GM21717 (cell line): ENCODE measurements around the gene HIBADH.

ENCODE experiments used
- ATAC-seq: cut with Tn5 transposase; IDR thresholded peaks from one replicate; pipeline ENCODE4 v1.9.1; 2021; ENCODE audit warnings: mild to moderate bottlenecking, moderate library complexity; ENCODE audit not compliant: unreplicated experiment

The HIBADH gene

GRCh38 chr7:27553273-27553672, 109.4 kb downstream of the HIBADH start:
- no peak for ATAC-seq

GRCh38 chr7:27551803-27552400, 110.8 kb downstream of the HIBADH start:
- ATAC-seq = no peak

- no peak for ATAC-seq
These were observed 113.1 kb downstream of the HIBADH start for GRCh38 chr7:27549606-27550005.

- ATAC-seq = no peak
These were observed 114.4 kb downstream of the HIBADH start for GRCh38 chr7:27548304-27548703.

GRCh38 chr7:27547401-27547800, 115.3 kb downstream of the HIBADH start:
- no peak for ATAC-seq

- no peak for ATAC-seq
These were observed 116.1 kb downstream of the HIBADH start for GRCh38 chr7:27546610-27547009.

GRCh38 chr7:27535795-27536194, 126.9 kb downstream of the HIBADH start:
- no peak for ATAC-seq

- no peak for ATAC-seq
These were observed 129.0 kb downstream of the HIBADH start for GRCh38 chr7:27533652-27534081.

GRCh38 chr7:27532314-27532713, 130.4 kb downstream of the HIBADH start:
- no peak for ATAC-seq

GRCh38 chr7:27527348-27527714, 135.4 kb downstream of the HIBADH start:
- no peak for ATAC-seq

GRCh38 chr7:27526611-27527347, 135.9 kb downstream of the HIBADH start:
- no peak for ATAC-seq

GRCh38 chr7:27526131-27526530, 136.6 kb downstream of the HIBADH start:
- no peak for ATAC-seq

- no peak for ATAC-seq
These were observed 139.4 kb downstream of the HIBADH start for GRCh38 chr7:27523321-27523720.

- ATAC-seq = no peak
These were observed 140.1 kb downstream of the HIBADH start for GRCh38 chr7:27522566-27522965.

- no peak for ATAC-seq
These were observed 141.6 kb downstream of the HIBADH start for GRCh38 chr7:27520815-27521790.

GRCh38 chr7:27519793-27520469, 142.8 kb downstream of the HIBADH start:
- ATAC-seq = no peak

- ATAC-seq = no peak
These were observed 143.9 kb downstream of the HIBADH start for GRCh38 chr7:27518561-27519350.

- ATAC-seq = no peak
These were observed 146.3 kb downstream of the HIBADH start for GRCh38 chr7:27516421-27516820.

GRCh38 chr7:27515933-27516332, 146.8 kb downstream of the HIBADH start:
- no peak for ATAC-seq

- no peak for ATAC-seq
These were observed 147.8 kb downstream of the HIBADH start for GRCh38 chr7:27514861-27515260.
